K562 (cell line): ENCODE measurements around the gene SIGLEC5. TPM values are rescaled to one million over a fixed set of nuclear protein-coding genes. Genes with fewer than 3 reads are reported as not detected.

Source experiments
- ATAC-seq: fragments of 200-7000 bp; cut with Tn5 transposase; 3 replicates; pipeline ENCODE4 v1.9.1; 2020; ENCODE audit warnings: moderate library complexity
- BruUV-seq: library from RNA; stranded (reverse); fragments of 400-500 nt; replicated peaks from 2 replicates; lab custom pipeline; 2021; lab: Mats Ljungman, UMichigan
- CTCF ChIA-PET: fragments of 300-600 bp; formaldehyde crosslinking; extraction: SDS; loops from one replicate; lab custom pipeline; 2021; ENCODE audit warnings: low intra/inter-chr PET ratio; lab: Yijun Ruan, JAX
- POLR2A ChIA-PET: fragments of 300-600, 350-650 bp; sonication (Branson Sonifier 250); formaldehyde crosslinking; extraction: SDS; loops from one replicate; lab custom pipeline; 2021; ENCODE audit warnings: antibody characterized with exemption, inconsistent platforms; lab: Yijun Ruan, JAX
- DNase-seq, 4 experiments: peaks; one replicate each; pipeline versions ENCODE4 v3.0.0 to v3.0.0-alpha.2; 2011 to 2018; ENCODE audit warnings: low spot score in 3 of 4, mixed read lengths in 3 of 4; ENCODE audit errors: extremely low read depth in 1 of 4
- FAIRE-seq: peaks from 2 replicates; lab custom pipeline; 2011; peaks lifted over from hg19 to GRCh38; lab: Jason Lieb, UNC
- H2AFZ ChIP-seq: 2 replicates; pipeline ENCODE4 v1.6.0; 2011; ENCODE audit warnings: low read depth, low read length, control low read depth, inconsistent platforms
- H3K27ac ChIP-seq: fragments of 200-600 bp; 3 replicates; pipeline ENCODE4 v1.8.0; 2011; ENCODE audit warnings: low read depth, mild to moderate bottlenecking, control low read depth, inconsistent platforms, low read length, moderate library complexity, mixed read lengths; ENCODE audit errors: extremely low read depth
- H3K27me3 ChIP-seq, 2 experiments: fragments of 300-600 bp in 1 of 2; 2 replicates in 1 of 2; 3 replicates in 1 of 2; pipeline versions ENCODE4 v1.6.0 to v1.8.0; 2011; ENCODE audit warnings: inconsistent platforms in 2 of 2, low read length in 2 of 2, mild to moderate bottlenecking in 1 of 2, mixed read lengths in 1 of 2, moderate library complexity in 1 of 2; ENCODE audit not compliant: control insufficient read depth in 2 of 2, insufficient read depth in 2 of 2
- H3K36me3 ChIP-seq: fragments of 300-600 bp; 3 replicates; pipeline ENCODE4 v1.8.0; 2011; ENCODE audit warnings: mild to moderate bottlenecking, low read length, inconsistent platforms; ENCODE audit not compliant: control insufficient read depth, insufficient read depth
- H3K4me1 ChIP-seq, 2 experiments: fragments of 200-600 bp in 1 of 2; replicated peaks in 1 of 2; 2 replicates in 1 of 2; 3 replicates in 1 of 2; pipeline versions ENCODE4 v1.5.1 to v1.8.0; 2011; ENCODE audit warnings: inconsistent platforms in 2 of 2, low read length in 2 of 2, mild to moderate bottlenecking in 1 of 2, mixed read lengths in 1 of 2, moderate library complexity in 1 of 2; ENCODE audit not compliant: control insufficient read depth in 2 of 2, insufficient read depth in 2 of 2
- H3K4me2 ChIP-seq: 2 replicates; pipeline ENCODE4 v1.6.1; 2011; ENCODE audit warnings: low read length, control low read depth, inconsistent platforms, mixed read lengths; ENCODE audit not compliant: insufficient read depth
- H3K4me3 ChIP-seq: fragments of 200-600 bp; sonication (generic), shearing (Covaris generic); 2 replicates; pipeline ENCODE4 v1.5.1; 2016; ENCODE audit warnings: control low read depth, inconsistent platforms
- H3K79me2 ChIP-seq: fragments of 200-600 bp; 3 replicates; pipeline ENCODE4 v1.8.0; 2011; ENCODE audit warnings: low read length, inconsistent platforms; ENCODE audit not compliant: control insufficient read depth, insufficient read depth
- H3K9ac ChIP-seq, 2 experiments: 2 replicates each; pipeline versions ENCODE4 v1.6.0 to v1.6.1; 2011; ENCODE audit warnings: low read depth in 2 of 2, low read length in 2 of 2, control low read depth in 1 of 2, inconsistent platforms in 1 of 2, mild to moderate bottlenecking in 1 of 2, mixed read lengths in 1 of 2; ENCODE audit not compliant: insufficient read depth in 1 of 2
- H3K9me1 ChIP-seq: one replicate; pipeline ENCODE4 v1.6.0; 2011; ENCODE audit warnings: inconsistent platforms, mild to moderate bottlenecking, low read length, moderate library complexity; ENCODE audit not compliant: control insufficient read depth, insufficient read depth
- H3K9me3 ChIP-seq: replicated peaks from 2 replicates; pipeline ENCODE4 v1.5.1; 2011; ENCODE audit warnings: low read depth, low read length, inconsistent platforms; ENCODE audit not compliant: control insufficient read depth, insufficient read depth
- H4K20me1 ChIP-seq: replicated peaks from 2 replicates; pipeline ENCODE4 v1.6.1; 2011; ENCODE audit warnings: low read length, inconsistent platforms, mixed read lengths; ENCODE audit not compliant: control insufficient read depth, insufficient read depth
- ARID1B ChIP-seq: fragments of 450-650 bp; IDR thresholded peaks from 2 replicates; pipeline ENCODE4 v1.6.1; 2016; ENCODE audit warnings: antibody characterized with exemption, mild to moderate bottlenecking, inconsistent platforms
- WGBS: fragments of 100-300 bp; shearing (Covaris generic); methylation state at CpG from one replicate; pipeline ENCODE4 v1.1.6; 2016; ENCODE audit warnings: low coverage, mixed read lengths; ENCODE audit not compliant: insufficient coverage; ENCODE audit errors: missing lambda C conversion rate; 5-methylcytosine and 5-hydroxymethylcytosine counted together
- in situ Hi-C: fragments of 300-500 bp; cut with MboI; formaldehyde crosslinking; loops from 4 replicates; pipeline ENCODE4 v1.15.0; 2018; ENCODE audit warnings: inconsistent platforms, mixed read lengths
- intact Hi-C: fragments of 100-400 bp; cut with micrococcal nuclease; formaldehyde crosslinking; loops from 2 replicates; pipeline ENCODE4 v1.14.2; 2022
- polyA plus RNA-seq, 8 experiments: library from polyadenylated mRNA; depleted of rRNA in 4 of 8; stranded (reverse) in 5 of 8; unstranded in 3 of 8; fragments of >200 nt; fragmentation: Nextera tagmentation in 2 of 8; fragmentation: Illumina TruSeq in 1 of 8; extraction: Ambion mirVana in 2 of 8; extraction: Trizol in 1 of 8; gene quantifications; 2 replicates each; pipeline versions ENCODE4 v1.2.1 to v1.2.3, GENCODE V29; 2011 to 2014; ENCODE audit warnings: inconsistent platforms in 1 of 8, missing spikeins in 1 of 8
- total RNA-seq, 7 experiments: library from RNA; depleted of rRNA in 6 of 7; stranded (reverse); fragments of >200 nt in 6 of 7; fragmentation: Illumina TruSeq in 2 of 7; extraction: Trizol in 2 of 7; gene quantifications; 2 replicates each; pipeline versions ENCODE4 v1.2.1 to v1.2.3, GENCODE V29; 2011 to 2021; ENCODE audit warnings: low replicate concordance in 1 of 7
- TF ChIP-seq, protein P1 (sequence below), 2 experiments: fragments of 450-650 bp in 1 of 2; sonication (generic) in 1 of 2; formaldehyde crosslinking in 1 of 2; IDR thresholded peaks; 2 replicates each; pipeline versions ENCODE4 v1.7.1 to v1.9.0; 2016 to 2022; ENCODE audit warnings: inconsistent platforms in 1 of 2, mild to moderate bottlenecking in 1 of 2, missing genetic modification reagents in 1 of 2

The SIGLEC5 gene
- total and polyA plus RNA-seq, 9 of the 15 experiments (the other 6 are each of a cell fraction or from before 2014, with no cell fraction given): 0.14 TPM; not detected in 8

GRCh38 chr19:51626675-51627074, 3.5 kb downstream of the SIGLEC5 start:
- WGBS: 3% methylated on average over 2 of the region's 2 CpGs
- H3K4me1 ChIP-seq: peaks cover 0 to 3% of the 10 kb centered on the region in 2 experiments; a peak in 1 of 5 replicates
- FAIRE-seq: no peak
- intact Hi-C loops (no loop called here), in situ Hi-C loops (no loop called here)
- ChIA-PET CTCF (no interaction called here), POLR2A (interaction anchor here (0.7 kb wide), 1 partner anchor 9 kb away, joined by 3 read pairs; no protein-coding TSS in a partner anchor)
- peaks cover 40 to 58% of the 10 kb centered on the region in 2 experiments for H3K27me3 ChIP-seq
- no peak overlapping the region for H3K27ac ChIP-seq
- H3K36me3 ChIP-seq: no peaks in the 10 kb centered on the region
- no peak overlapping the region for H3K4me3 ChIP-seq
- no peak overlapping the region for H2AFZ ChIP-seq
- H3K79me2 ChIP-seq: no peaks in the 10 kb centered on the region
- no peaks in the 10 kb centered on the region for H3K9me3 ChIP-seq
- BruUV-seq: no TSS peak
- no peaks in the 10 kb centered on the region for H3K9me1 ChIP-seq
- no peak overlapping the region for H3K9ac ChIP-seq
- H4K20me1 ChIP-seq: no peaks in the 10 kb centered on the region
- no peak; the same call in 2 of the 3 replicates for ATAC-seq
- no peak overlapping the region for H3K4me2 ChIP-seq
- no peak for DNase-seq
- TF ChIP-seq ARID1B: no peak
- TF ChIP-seq, protein P1, sequence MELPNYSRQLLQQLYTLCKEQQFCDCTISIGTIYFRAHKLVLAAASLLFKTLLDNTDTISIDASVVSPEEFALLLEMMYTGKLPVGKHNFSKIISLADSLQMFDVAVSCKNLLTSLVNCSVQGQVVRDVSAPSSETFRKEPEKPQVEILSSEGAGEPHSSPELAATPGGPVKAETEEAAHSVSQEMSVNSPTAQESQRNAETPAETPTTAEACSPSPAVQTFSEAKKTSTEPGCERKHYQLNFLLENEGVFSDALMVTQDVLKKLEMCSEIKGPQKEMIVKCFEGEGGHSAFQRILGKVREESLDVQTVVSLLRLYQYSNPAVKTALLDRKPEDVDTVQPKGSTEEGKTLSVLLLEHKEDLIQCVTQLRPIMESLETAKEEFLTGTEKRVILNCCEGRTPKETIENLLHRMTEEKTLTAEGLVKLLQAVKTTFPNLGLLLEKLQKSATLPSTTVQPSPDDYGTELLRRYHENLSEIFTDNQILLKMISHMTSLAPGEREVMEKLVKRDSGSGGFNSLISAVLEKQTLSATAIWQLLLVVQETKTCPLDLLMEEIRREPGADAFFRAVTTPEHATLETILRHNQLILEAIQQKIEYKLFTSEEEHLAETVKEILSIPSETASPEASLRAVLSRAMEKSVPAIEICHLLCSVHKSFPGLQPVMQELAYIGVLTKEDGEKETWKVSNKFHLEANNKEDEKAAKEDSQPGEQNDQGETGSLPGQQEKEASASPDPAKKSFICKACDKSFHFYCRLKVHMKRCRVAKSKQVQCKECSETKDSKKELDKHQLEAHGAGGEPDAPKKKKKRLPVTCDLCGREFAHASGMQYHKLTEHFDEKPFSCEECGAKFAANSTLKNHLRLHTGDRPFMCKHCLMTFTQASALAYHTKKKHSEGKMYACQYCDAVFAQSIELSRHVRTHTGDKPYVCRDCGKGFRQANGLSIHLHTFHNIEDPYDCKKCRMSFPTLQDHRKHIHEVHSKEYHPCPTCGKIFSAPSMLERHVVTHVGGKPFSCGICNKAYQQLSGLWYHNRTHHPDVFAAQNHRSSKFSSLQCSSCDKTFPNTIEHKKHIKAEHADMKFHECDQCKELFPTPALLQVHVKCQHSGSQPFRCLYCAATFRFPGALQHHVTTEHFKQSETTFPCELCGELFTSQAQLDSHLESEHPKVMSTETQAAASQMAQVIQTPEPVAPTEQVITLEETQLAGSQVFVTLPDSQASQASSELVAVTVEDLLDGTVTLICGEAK (IDR thresholded peaks at IDR 0.05): peak; percentile 75
- TF ChIP-seq, protein P1 (CRISPR knock-in tag; IDR thresholded peaks at IDR 0.05): peak; percentile 15; the same call in 1 of the 2 replicates
